GM21723 (cell line): Measurements from ENCODE around the gene INTS7.
A peak's percentile ranks its signal among the peaks of the same experiment; 100 is the strongest.
"Not testable (repeated sequence)": the region's sequence is repeated elsewhere in the genome, so short reads cannot be mapped to it uniquely, and the experiment has no call there.

Experiments
- ATAC-seq: cut with Tn5 transposase; IDR thresholded peaks from one replicate; pipeline ENCODE4 v1.9.1; 2021; ENCODE audit warnings: mild to moderate bottlenecking, moderate library complexity; ENCODE audit not compliant: unreplicated experiment

Gene INTS7

GRCh38 chr1:211986628-211987254 is 48.6 kb downstream of the INTS7 start:
- ATAC-seq = no peak

GRCh38 chr1:211985556-211986264 is 49.6 kb downstream of the INTS7 start:
- peak; percentile 93 for ATAC-seq

- no peak for ATAC-seq
Observed at GRCh38 chr1:211978596-211978995, 56.8 kb downstream of the INTS7 start.

GRCh38 chr1:211975152-211975941 is 60.0 kb downstream of the INTS7 start:
- ATAC-seq = no peak

- ATAC-seq = no peak
Observed at GRCh38 chr1:211973541-211973940, 61.8 kb downstream of the INTS7 start.

GRCh38 chr1:211968200-211968834 is 67.0 kb downstream of the INTS7 start:
- ATAC-seq = no peak

GRCh38 chr1:211967704-211968103 is 67.7 kb downstream of the INTS7 start:
- ATAC-seq = no peak

- ATAC-seq = no peak
Observed at GRCh38 chr1:211965108-211965805, 70.1 kb downstream of the INTS7 start.

- no peak for ATAC-seq
Observed at GRCh38 chr1:211959680-211960079, 75.7 kb downstream of the INTS7 start.

GRCh38 chr1:211959221-211959620 is 76.1 kb downstream of the INTS7 start:
- no peak for ATAC-seq

GRCh38 chr1:211954028-211954427 is 81.3 kb downstream of the INTS7 start:
- not testable (repeated sequence) for ATAC-seq

- ATAC-seq = not testable (repeated sequence)
Observed at GRCh38 chr1:211953543-211953942, 81.8 kb downstream of the INTS7 start.

GRCh38 chr1:211952299-211952698 is 83.1 kb downstream of the INTS7 start:
- no peak for ATAC-seq

GRCh38 chr1:211951856-211952255 is 83.5 kb downstream of the INTS7 start:
- ATAC-seq = peak; percentile 88

- ATAC-seq = no peak
Observed at GRCh38 chr1:211948377-211948776, 87.0 kb downstream of the INTS7 start.

GRCh38 chr1:211947396-211948295 is 87.7 kb downstream of the INTS7 start:
- ATAC-seq = no peak

GRCh38 chr1:211944733-211945500 is 90.4 kb downstream of the INTS7 start:
- ATAC-seq = no peak

GRCh38 chr1:211942583-211942982 is 92.8 kb downstream of the INTS7 start:
- ATAC-seq = no peak

GRCh38 chr1:211939876-211940468 is 95.4 kb downstream of the INTS7 start:
- ATAC-seq = peak; percentile 79
